OCI-LY7 (cell line): Measurements from ENCODE around the gene LRRFIP1. TPM values are rescaled to one million over a fixed set of nuclear protein-coding genes. Genes with fewer than 3 reads are reported as not detected.

ENCODE experiments used
- BruUV-seq: library from RNA; stranded (reverse); fragments of 400-500 nt; replicated peaks from 2 replicates; lab custom pipeline; 2021; lab: Mats Ljungman, UMichigan
- CTCF ChIA-PET: fragments of 300-600 bp; sonication (Branson Sonifier 250); formaldehyde crosslinking; loops from one replicate; lab custom pipeline; 2022; ENCODE audit warnings: antibody characterized with exemption; ENCODE audit not compliant: unreplicated experiment; lab: Charles Lee
- POLR2A ChIA-PET: fragments of 300-600 bp; sonication (Branson Sonifier 250); formaldehyde crosslinking; loops from one replicate; lab custom pipeline; 2022; ENCODE audit warnings: antibody characterized with exemption; lab: Charles Lee
- DNase-seq: peaks from one replicate; pipeline ENCODE4 v3.0.0-alpha.2; 2015; ENCODE audit warnings: low spot score
- H2AFZ ChIP-seq: fragments of 200-600 bp; sonication (generic), shearing (Covaris generic); 2 replicates; pipeline ENCODE4 v1.6.1; 2014; ENCODE audit warnings: mild to moderate bottlenecking, antibody characterized with exemption, low read length, moderate library complexity
- H3K27ac ChIP-seq: fragments of 200-600 bp; sonication (generic); 2 replicates; pipeline ENCODE4 v1.5.1; 2014; ENCODE audit warnings: mixed run types, low read depth, mild to moderate bottlenecking, moderate library complexity, low read length, inconsistent platforms; ENCODE audit not compliant: poor library complexity, severe bottlenecking
- H3K36me3 ChIP-seq: fragments of 200-600 bp; sonication (generic); 2 replicates; pipeline ENCODE4 v1.6.1; 2014; ENCODE audit warnings: mild to moderate bottlenecking, antibody characterized with exemption, low read length, moderate library complexity, mixed read lengths; ENCODE audit not compliant: insufficient read depth
- H3K4me1 ChIP-seq: fragments of 200-600 bp; sonication (generic); 2 replicates; pipeline ENCODE4 v1.5.1; 2014; ENCODE audit warnings: mild to moderate bottlenecking, low read length; ENCODE audit not compliant: insufficient read depth, poor library complexity, severe bottlenecking
- H3K4me2 ChIP-seq: fragments of 200-600 bp; sonication (generic); 2 replicates; pipeline ENCODE4 v1.6.1; 2014; ENCODE audit warnings: mild to moderate bottlenecking, low read length
- H3K4me3 ChIP-seq: fragments of 200-600 bp; sonication (generic); 2 replicates; pipeline ENCODE4 v1.5.1; 2014; ENCODE audit warnings: mild to moderate bottlenecking, low read depth, low read length; ENCODE audit not compliant: poor library complexity, severe bottlenecking
- H3K79me2 ChIP-seq: fragments of 200-600 bp; sonication (generic); 2 replicates; pipeline ENCODE4 v1.6.1; 2016; ENCODE audit warnings: low read depth, mild to moderate bottlenecking, low read length, moderate library complexity, mixed read lengths; ENCODE audit not compliant: insufficient read depth
- H3K9me2 ChIP-seq: fragments of 200-600 bp; sonication (generic); 2 replicates; pipeline ENCODE4 v1.6.1; 2016; ENCODE audit warnings: mild to moderate bottlenecking, low read length, mixed read lengths; ENCODE audit not compliant: insufficient read depth
- H3K9me3 ChIP-seq: fragments of 200-600 bp; sonication (generic); 2 replicates; pipeline ENCODE4 v1.6.1; 2014; ENCODE audit warnings: mild to moderate bottlenecking, mixed run types, low read length, mixed read lengths
- H4K20me1 ChIP-seq: fragments of 200-600 bp; sonication (generic); 2 replicates; pipeline ENCODE4 v1.6.1; 2014; ENCODE audit warnings: mild to moderate bottlenecking, antibody characterized with exemption, low read length, moderate library complexity, mixed read lengths; ENCODE audit not compliant: insufficient read depth
- CTCF ChIP-seq: fragments of 200-600 bp; sonication (generic); conservative IDR thresholded peaks from 2 replicates; pipeline ENCODE4 v1.5.1; 2014; ENCODE audit warnings: mild to moderate bottlenecking, antibody characterized with exemption, low read length, moderate library complexity, mixed read lengths
- EZH2phosphoT487 ChIP-seq: fragments of 200-600 bp; sonication (generic); IDR thresholded peaks from 2 replicates; pipeline ENCODE4 v1.6.1; 2018; ENCODE audit warnings: low read depth, borderline replicate concordance, mild to moderate bottlenecking, mixed run types, antibody characterized with exemption, low read length, moderate library complexity, mixed read lengths
- intact Hi-C: fragments of 100-400 bp; cut with micrococcal nuclease; formaldehyde crosslinking; loops from one replicate; pipeline ENCODE4 v1.10.0; 2022; ENCODE audit not compliant: unreplicated experiment
- total RNA-seq, 2 experiments: library from RNA; depleted of rRNA in 1 of 2; stranded (reverse); fragments of >200 nt in 1 of 2; shearing (Covaris generic) in 1 of 2; gene quantifications; 2 replicates each; pipeline ENCODE4 v1.2.3, GENCODE V29; 2014 to 2022

Gene LRRFIP1
- total RNA-seq, 2 experiments from 2014 or later, result 95.7 to 216 TPM

GRCh38 chr2:237616734-237617586 is 10.4 kb upstream of the LRRFIP1 start:
- no peak for TF ChIP-seq CTCF
- no peak for TF ChIP-seq EZH2phosphoT487
- Histone ChIP-seq H3K36me3 (no peaks in the 10 kb centered on the region), H3K9me3 (no peaks in the 10 kb centered on the region), H3K79me2 (no peaks in the 10 kb centered on the region), H2AFZ (no peak overlapping the region), H3K9me2 (no peaks in the 10 kb centered on the region), H3K4me2 (no peak overlapping the region), H3K4me1 (peaks cover 9% of the 10 kb centered on the region), H3K4me3 (no peak overlapping the region), H3K27ac (no peak overlapping the region), H4K20me1 (no peaks in the 10 kb centered on the region)
- CTCF ChIA-PET, result no interaction called here
- BruUV-seq, result no TSS peak
- intact Hi-C loops, result no loop called here
- no peak for DNase-seq
- POLR2A ChIA-PET, result interaction anchor here (0.6 kb wide), 1 partner anchor 208 kb away, joined by 3 read pairs; no protein-coding TSS in a partner anchor

GRCh38 chr2:237617587-237617982 is 9.8 kb upstream of the LRRFIP1 start:
- Histone ChIP-seq H3K27ac (no peak overlapping the region), H3K9me2 (no peaks in the 10 kb centered on the region), H3K4me2 (no peak overlapping the region), H3K4me1 (peaks cover 9% of the 10 kb centered on the region), H3K4me3 (no peak overlapping the region), H4K20me1 (no peaks in the 10 kb centered on the region), H3K9me3 (no peaks in the 10 kb centered on the region), H3K79me2 (no peaks in the 10 kb centered on the region), H3K36me3 (no peaks in the 10 kb centered on the region), H2AFZ (no peak overlapping the region)
- no peak for TF ChIP-seq EZH2phosphoT487
- TF ChIP-seq CTCF, result no peak
- DNase-seq, result no peak
- intact Hi-C loops, result no loop called here
- BruUV-seq, result no TSS peak
- ChIA-PET POLR2A (interaction anchor here (0.6 kb wide), 1 partner anchor 207 kb away, joined by 3 read pairs; no protein-coding TSS in a partner anchor), CTCF (no interaction called here)

GRCh38 chr2:237618449-237618848 is 8.9 kb upstream of the LRRFIP1 start:
- DNase-seq, result no peak
- Histone ChIP-seq H3K4me3 (no peak overlapping the region), H4K20me1 (no peaks in the 10 kb centered on the region), H3K9me2 (no peaks in the 10 kb centered on the region), H3K36me3 (no peaks in the 10 kb centered on the region), H3K4me2 (no peak overlapping the region), H3K4me1 (peaks cover 9% of the 10 kb centered on the region), H3K27ac (no peak overlapping the region), H2AFZ (no peak overlapping the region), H3K9me3 (no peaks in the 10 kb centered on the region), H3K79me2 (no peaks in the 10 kb centered on the region)
- TF ChIP-seq EZH2phosphoT487, result no peak
- no peak for TF ChIP-seq CTCF
- intact Hi-C loops, result no loop called here
- POLR2A ChIA-PET, result no interaction called here
- BruUV-seq, result no TSS peak
- CTCF ChIA-PET, result no interaction called here
